PC-3 (cell line): Measurements from ENCODE around the gene IZUMO1. TPM values are rescaled to one million over a fixed set of nuclear protein-coding genes. Genes with fewer than 3 reads are reported as not detected.

Source experiments
- ATAC-seq: fragments of 200-7000 bp; cut with Tn5 transposase; 2 replicates; pipeline ENCODE4 v1.9.1; 2020; ENCODE audit warnings: mild to moderate bottlenecking, moderate library complexity
- BruUV-seq: library from RNA; stranded (reverse); fragments of 400-500 nt; replicated peaks from 2 replicates; lab custom pipeline; 2021; lab: Mats Ljungman, UMichigan
- CTCF ChIA-PET: fragments of 300-600 bp; sonication (Branson Sonifier 250); formaldehyde crosslinking; loops from one replicate; lab custom pipeline; 2022; ENCODE audit warnings: antibody characterized with exemption; lab: Charles Lee
- POLR2A ChIA-PET: fragments of 300-600 bp; sonication (Branson Sonifier 250); formaldehyde crosslinking; loops from one replicate; lab custom pipeline; 2022; ENCODE audit warnings: antibody characterized with exemption; ENCODE audit not compliant: unreplicated experiment; lab: Charles Lee
- DNase-seq: peaks from one replicate; pipeline ENCODE4 v3.0.0-alpha.2; 2015
- H2AFZ ChIP-seq: fragments of 300-600 bp; sonication (generic); 2 replicates; pipeline ENCODE4 v1.6.0; 2016; ENCODE audit warnings: antibody characterized with exemption, low read length
- H3F3A ChIP-seq: fragments of 300-600 bp; sonication (generic); one replicate; pipeline ENCODE4 v1.6.0; 2017; ENCODE audit warnings: antibody characterized with exemption, low read length, control low read depth, mild to moderate bottlenecking; ENCODE audit not compliant: unreplicated experiment
- H3K27ac ChIP-seq: fragments of 300-600 bp; sonication (generic); 2 replicates; pipeline ENCODE4 v1.5.1; 2016; ENCODE audit warnings: mild to moderate bottlenecking, low read length
- H3K27me3 ChIP-seq: fragments of 300-600 bp; sonication (generic); 2 replicates; pipeline ENCODE4 v1.6.1; 2016; ENCODE audit warnings: low read length, mixed read lengths
- H3K36me3 ChIP-seq: fragments of 300-600 bp; sonication (generic); 2 replicates; pipeline ENCODE4 v1.6.1; 2016; ENCODE audit warnings: low read depth, mixed run types, low read length, mixed read lengths
- H3K4me1 ChIP-seq: fragments of 300-600 bp; sonication (generic); 2 replicates; pipeline ENCODE4 v1.5.1; 2016; ENCODE audit warnings: low read length; ENCODE audit not compliant: insufficient read depth
- H3K4me2 ChIP-seq: fragments of 300-600 bp; sonication (generic); 2 replicates; pipeline ENCODE4 v1.6.0; 2016; ENCODE audit warnings: low read length
- H3K4me3 ChIP-seq: fragments of 300-600 bp; sonication (generic); 2 replicates; pipeline ENCODE4 v1.5.1; 2016; ENCODE audit warnings: mild to moderate bottlenecking, low read length, mixed read lengths
- H3K79me2 ChIP-seq: fragments of 300-600 bp; sonication (generic); 2 replicates; pipeline ENCODE4 v1.6.1; 2017; ENCODE audit warnings: low read length, mixed read lengths
- H3K9ac ChIP-seq: fragments of 300-600 bp; sonication (generic); 2 replicates; pipeline ENCODE4 v1.6.0; 2016; ENCODE audit warnings: mild to moderate bottlenecking, low read length
- H3K9me2 ChIP-seq: fragments of 300-600 bp; sonication (generic); replicated peaks from 2 replicates; pipeline ENCODE4 v1.6.1; 2016; ENCODE audit warnings: mixed run types, low read length, mixed read lengths
- H3K9me3 ChIP-seq: fragments of 300-600 bp; sonication (generic); 2 replicates; pipeline ENCODE4 v1.6.1; 2016; ENCODE audit warnings: low read length, mixed read lengths
- H4K20me1 ChIP-seq: fragments of 300-600 bp; sonication (generic); 2 replicates; pipeline ENCODE4 v1.6.1; 2016; ENCODE audit warnings: low read length, mixed read lengths
- CTCF ChIP-seq: fragments of 300-600 bp; sonication (generic); conservative IDR thresholded peaks from 2 replicates; pipeline ENCODE4 v1.5.1; 2017; ENCODE audit warnings: antibody characterized with exemption, low read depth, mild to moderate bottlenecking, low read length
- EZH2 ChIP-seq: fragments of 300-600 bp; sonication (generic); IDR thresholded peaks from one replicate; pipeline ENCODE4 v1.6.1; 2017; ENCODE audit warnings: antibody characterized with exemption, mild to moderate bottlenecking, low read length; ENCODE audit not compliant: unreplicated experiment
- EZH2phosphoT487 ChIP-seq: fragments of 300-600 bp; sonication (generic); IDR thresholded peaks from 2 replicates; pipeline ENCODE4 v1.6.1; 2018; ENCODE audit warnings: mild to moderate bottlenecking, antibody characterized with exemption, low read length, borderline replicate concordance
- intact Hi-C: fragments of 100-400 bp; cut with micrococcal nuclease; formaldehyde crosslinking; loops from 2 replicates; pipeline ENCODE4 v1.9.0; 2023
- total RNA-seq: library from RNA; depleted of rRNA; stranded (reverse); fragments of >200 nt; gene quantifications from 2 replicates; pipeline ENCODE4 v1.2.3, GENCODE V29; 2014

The IZUMO1 gene
- total RNA-seq, 1 experiment from 2014 or later, result not detected

GRCh38 chr19:48711106-48711662 is 35.5 kb downstream of the IZUMO1 start:
- CTCF ChIA-PET, result no interaction called here
- H3K79me2 ChIP-seq, result peaks cover 9% of the 10 kb centered on the region
- no peak for DNase-seq
- H3K9me3 ChIP-seq, result no peaks in the 10 kb centered on the region
- TF ChIP-seq EZH2phosphoT487 (no peak), EZH2 (no peak)
- H3K4me1 ChIP-seq, result no peaks in the 10 kb centered on the region; the same call in 1 of the 2 replicates
- no peaks in the 10 kb centered on the region for H3K27me3 ChIP-seq
- POLR2A ChIA-PET, result no interaction called here
- no peak overlapping the region for H2AFZ ChIP-seq
- no peaks in the 10 kb centered on the region for H3K9me2 ChIP-seq
- no TSS peak for BruUV-seq
- no peak for ATAC-seq
- intact Hi-C loops, result loop anchor here (5.0 kb wide), 1 partner anchor 34 kb away; no protein-coding TSS in a partner anchor
- no peak overlapping the region for H3K9ac ChIP-seq
- H3K4me3 ChIP-seq, result no peak overlapping the region
- no peak overlapping the region for H3K4me2 ChIP-seq
- H3F3A ChIP-seq, result no peaks in the 10 kb centered on the region
- H3K27ac ChIP-seq, result no peak overlapping the region
- no peaks in the 10 kb centered on the region for H4K20me1 ChIP-seq
- H3K36me3 ChIP-seq, result no peaks in the 10 kb centered on the region

GRCh38 chr19:48708471-48708870 is 38.2 kb downstream of the IZUMO1 start:
- Histone ChIP-seq H3K4me2 (no peak overlapping the region), H3K9me2 (no peaks in the 10 kb centered on the region), H3K9ac (no peak overlapping the region), H3K4me3 (no peak overlapping the region), H2AFZ (no peak overlapping the region), H3K27ac (no peak overlapping the region), H3K27me3 (no peaks in the 10 kb centered on the region), H4K20me1 (no peaks in the 10 kb centered on the region), H3K4me1 (no peaks in the 10 kb centered on the region; the same call in 1 of the 2 replicates), H3K79me2 (peaks cover 8% of the 10 kb centered on the region), H3K9me3 (no peaks in the 10 kb centered on the region), H3F3A (no peaks in the 10 kb centered on the region), H3K36me3 (no peaks in the 10 kb centered on the region)
- ChIA-PET CTCF (no interaction called here), POLR2A (no interaction called here)
- BruUV-seq, result no TSS peak
- TF ChIP-seq EZH2, result no peak
- no peak for TF ChIP-seq EZH2phosphoT487
- no peak for TF ChIP-seq CTCF
- ATAC-seq (no peak), DNase-seq (no peak)
- intact Hi-C loops, result no loop called here

GRCh38 chr19:48705431-48705830 is 41.3 kb downstream of the IZUMO1 start:
- no peaks in the 10 kb centered on the region for H3K36me3 ChIP-seq
- ChIA-PET POLR2A (no interaction called here), CTCF (no interaction called here)
- H3K4me2 ChIP-seq, result no peak overlapping the region
- no peak overlapping the region for H3K27ac ChIP-seq
- intact Hi-C loops, result no loop called here
- BruUV-seq, result no TSS peak
- no peaks in the 10 kb centered on the region for H3F3A ChIP-seq
- no peaks in the 10 kb centered on the region for H3K9me3 ChIP-seq
- DNase-seq (no peak), ATAC-seq (no peak)
- H3K27me3 ChIP-seq, result no peaks in the 10 kb centered on the region
- no peak overlapping the region for H3K4me3 ChIP-seq
- H3K4me1 ChIP-seq, result no peaks in the 10 kb centered on the region
- no peak for TF ChIP-seq EZH2
- TF ChIP-seq EZH2phosphoT487, result no peak
- no peaks in the 10 kb centered on the region for H3K9me2 ChIP-seq
- H3K79me2 ChIP-seq, result no peaks in the 10 kb centered on the region
- H3K9ac ChIP-seq, result no peak overlapping the region
- no peaks in the 10 kb centered on the region for H4K20me1 ChIP-seq
- H2AFZ ChIP-seq, result no peak overlapping the region
